BJ (cell line): ENCODE measurements around the gene C1QTNF8. TPM values are rescaled to one million over a fixed set of nuclear protein-coding genes. Genes with fewer than 3 reads are reported as not detected.

Experiments used
- CTCF ChIA-PET: fragments of 350-600 bp; formaldehyde crosslinking; extraction: SDS; loops from one replicate; lab custom pipeline; 2021; ENCODE audit warnings: antibody characterized with exemption, inconsistent platforms; lab: Yijun Ruan, JAX
- POLR2A ChIA-PET: fragments of 300-600 bp; sonication (Branson Sonifier 250); formaldehyde crosslinking; extraction: SDS; loops from one replicate; lab custom pipeline; 2021; ENCODE audit warnings: antibody characterized with exemption; lab: Charles Lee
- DNase-seq: peaks from one replicate; pipeline ENCODE4 v3.0.0-alpha.2; 2011; ENCODE audit warnings: low read depth
- H3K27me3 ChIP-seq: 2 replicates; pipeline ENCODE4 v1.6.0; 2011; ENCODE audit warnings: low read length; ENCODE audit not compliant: control insufficient read depth, insufficient read depth
- H3K36me3 ChIP-seq: 2 replicates; pipeline ENCODE4 v1.5.1; 2011; ENCODE audit warnings: low read length; ENCODE audit not compliant: control insufficient read depth, insufficient read depth
- H3K4me3 ChIP-seq: 2 replicates; pipeline ENCODE4 v1.5.1; 2011; ENCODE audit warnings: low read depth, mild to moderate bottlenecking, control low read depth, low read length
- CTCF ChIP-seq: IDR thresholded peaks from 2 replicates; pipeline ENCODE4 v1.5.1; 2011; ENCODE audit warnings: low read depth, mild to moderate bottlenecking, control low read depth, inconsistent platforms, low read length, moderate library complexity; ENCODE audit not compliant: insufficient read depth
- polyA plus RNA-seq: library from polyadenylated mRNA; depleted of rRNA; stranded (reverse); fragments of >200 nt; gene quantifications from 2 replicates; pipeline ENCODE4 v1.2.3, GENCODE V29; 2011

Gene C1QTNF8
- polyA plus RNA-seq, 1 experiment, result not detected

GRCh38 chr16:1047123-1047522, 48.9 kb downstream of the C1QTNF8 start:
- H3K27me3 ChIP-seq, result no peaks in the 10 kb centered on the region; the same call in 1 of the 2 replicates
- H3K4me3 ChIP-seq, result no peak overlapping the region
- TF ChIP-seq CTCF, result no peak
- no peaks in the 10 kb centered on the region for H3K36me3 ChIP-seq
- ChIA-PET POLR2A (no interaction called here), CTCF (interaction anchor here (0.6 to 1.8 kb wide), 3 partner anchors 9 to 232 kb away, joined by 4 to 11 read pairs (median 7); no protein-coding TSS in a partner anchor)
- DNase-seq, result no peak

- DNase-seq, result no peak
- no peak overlapping the region for H3K4me3 ChIP-seq
- no peaks in the 10 kb centered on the region for H3K36me3 ChIP-seq
- POLR2A ChIA-PET, result no interaction called here
- H3K27me3 ChIP-seq, result no peaks in the 10 kb centered on the region; the same call in 1 of the 2 replicates
- CTCF ChIA-PET, result interaction anchor here (1.0 to 3.2 kb wide), 3 partner anchors 9 to 11 kb away, joined by 3 to 14 read pairs (median 4); no protein-coding TSS in a partner anchor
- TF ChIP-seq CTCF, result no peak
Observed at GRCh38 chr16:1045993-1046911, 49.8 kb downstream of the C1QTNF8 start.

GRCh38 chr16:1045310-1045992, 50.6 kb downstream of the C1QTNF8 start:
- POLR2A ChIA-PET, result no interaction called here

GRCh38 chr16:1044460-1045309, 51.4 kb downstream of the C1QTNF8 start:
- no peak for DNase-seq
- H3K27me3 ChIP-seq, result no peaks in the 10 kb centered on the region; the same call in 1 of the 2 replicates
- CTCF ChIA-PET, result interaction anchor here (0.5 to 3.2 kb wide), 4 partner anchors 11 to 238 kb away, joined by 3 to 14 read pairs (median 3); no protein-coding TSS in a partner anchor
- H3K36me3 ChIP-seq, result no peaks in the 10 kb centered on the region
- POLR2A ChIA-PET, result no interaction called here
- no peak for TF ChIP-seq CTCF
- H3K4me3 ChIP-seq, result no peak overlapping the region

More at GRCh38 chr16:1045310-1045992, 50.6 kb downstream of the C1QTNF8 start:
- H3K4me3 ChIP-seq, result no peak overlapping the region
- CTCF ChIA-PET, result interaction anchor here (1.1 to 3.2 kb wide), 2 partner anchors 10 to 12 kb away, joined by 3 to 14 read pairs; no protein-coding TSS in a partner anchor
- H3K27me3 ChIP-seq, result no peaks in the 10 kb centered on the region; the same call in 1 of the 2 replicates
- DNase-seq, result no peak
- TF ChIP-seq CTCF, result no peak
- H3K36me3 ChIP-seq, result no peaks in the 10 kb centered on the region
